CD14-positive monocyte (primary cell): ENCODE measurements around the gene GZMA. TPM values are rescaled to one million over a fixed set of nuclear protein-coding genes. Genes with fewer than 3 reads are reported as not detected.

Experiments
- DNase-seq, 3 donors: peaks; one replicate each; pipeline ENCODE4 v3.0.0-alpha.2; 2011 to 2022
- H2AFZ ChIP-seq: 2 replicates; pipeline ENCODE4 v1.6.0; 2012; ENCODE audit warnings: mild to moderate bottlenecking, low read depth, low read length, inconsistent platforms; ENCODE audit not compliant: insufficient read depth, poor library complexity, severe bottlenecking
- H3K27ac ChIP-seq, 2 donors: 1 replicate in 1 of 2; 2 replicates in 1 of 2; pipeline ENCODE4 v1.5.1; 2012 to 2013; ENCODE audit warnings: low read length in 2 of 2, control low read depth in 1 of 2, inconsistent platforms in 1 of 2, low read depth in 1 of 2, mild to moderate bottlenecking in 1 of 2
- H3K27me3 ChIP-seq, 2 donors: one replicate each; pipeline versions ENCODE4 v1.6.0 to v1.6.1; 2011 to 2013; ENCODE audit warnings: low read length in 2 of 2; ENCODE audit not compliant: control insufficient read depth in 2 of 2, insufficient read depth in 2 of 2
- H3K36me3 ChIP-seq, 2 donors: replicated peaks in 1 of 2; 1 replicate in 1 of 2; 2 replicates in 1 of 2; pipeline versions ENCODE4 v1.5.1 to v1.6.1; 2012 to 2013; ENCODE audit warnings: low read length in 2 of 2, control low read depth in 1 of 2, inconsistent platforms in 1 of 2, mild to moderate bottlenecking in 1 of 2; ENCODE audit not compliant: insufficient read depth in 2 of 2, control insufficient read depth in 1 of 2
- H3K4me1 ChIP-seq, 2 donors: 1 replicate in 1 of 2; 2 replicates in 1 of 2; pipeline versions ENCODE4 v1.5.1 to v1.6.1; 2012 to 2013; ENCODE audit warnings: low read length in 2 of 2, control low read depth in 1 of 2, inconsistent platforms in 1 of 2, mild to moderate bottlenecking in 1 of 2, moderate library complexity in 1 of 2; ENCODE audit not compliant: insufficient read depth in 2 of 2, control insufficient read depth in 1 of 2
- H3K4me2 ChIP-seq: replicated peaks from 2 replicates; pipeline ENCODE3; 2012; ENCODE audit warnings: low read length, moderate library complexity, mild to moderate bottlenecking; ENCODE audit not compliant: poor library complexity, severe bottlenecking; ENCODE audit errors: extremely low read depth
- H3K4me3 ChIP-seq, 3 experiments: fragments of 200-600 bp in 1 of 3; sonication (generic) in 1 of 3; replicated peaks in 1 of 3; 1 replicate in 2 of 3; 2 replicates in 1 of 3; pipeline ENCODE4 v1.5.1; 2011 to 2013; ENCODE audit warnings: low read length in 3 of 3, mild to moderate bottlenecking in 3 of 3, control low read depth in 2 of 3, low read depth in 2 of 3, inconsistent platforms in 1 of 3, moderate library complexity in 1 of 3
- H3K79me2 ChIP-seq: 2 replicates; pipeline ENCODE4 v1.6.0; 2012; ENCODE audit warnings: mild to moderate bottlenecking, control low read depth, inconsistent platforms, low read length, moderate library complexity; ENCODE audit not compliant: insufficient read depth
- H3K9ac ChIP-seq: 2 replicates; pipeline ENCODE4 v1.6.0; 2017; ENCODE audit warnings: low read length, mild to moderate bottlenecking; ENCODE audit not compliant: insufficient read depth, poor library complexity, severe bottlenecking
- H3K9me3 ChIP-seq, 2 donors: replicated peaks in 1 of 2; 1 replicate in 1 of 2; 2 replicates in 1 of 2; pipeline versions ENCODE4 v1.5.1 to v1.6.1; 2012 to 2013; ENCODE audit warnings: low read length in 2 of 2, control low read depth in 1 of 2; ENCODE audit not compliant: control insufficient read depth in 1 of 2, insufficient read depth in 1 of 2
- H4K20me1 ChIP-seq: 2 replicates; pipeline ENCODE4 v1.6.0; 2012; ENCODE audit warnings: mild to moderate bottlenecking, low read length, control low read depth, moderate library complexity; ENCODE audit not compliant: insufficient read depth
- H3K27ac Mint-ChIP-seq, 7 donors: one replicate each; pipeline ENCODE4 v1.8.0; 2020; ENCODE audit warnings: mild to moderate bottlenecking in 7 of 7, mixed read lengths in 7 of 7, moderate library complexity in 6 of 7, inconsistent platforms in 2 of 7
- H3K27me3 Mint-ChIP-seq, 3 donors: one replicate each; pipeline ENCODE4 v1.8.0; 2021 to 2022; ENCODE audit warnings: low read depth in 3 of 3, mild to moderate bottlenecking in 3 of 3, mixed read lengths in 3 of 3, moderate library complexity in 3 of 3, inconsistent platforms in 1 of 3
- H3K36me3 Mint-ChIP-seq, 2 donors: one replicate each; pipeline ENCODE4 v1.8.0; 2020; ENCODE audit warnings: mixed read lengths in 2 of 2, inconsistent platforms in 1 of 2, mild to moderate bottlenecking in 1 of 2
- H3K4me1 Mint-ChIP-seq: one replicate; pipeline ENCODE4 v1.8.0; 2020; ENCODE audit warnings: mild to moderate bottlenecking, mixed read lengths
- H3K4me3 Mint-ChIP-seq, 2 donors: one replicate each; pipeline ENCODE4 v1.8.0; 2020; ENCODE audit warnings: mild to moderate bottlenecking in 2 of 2, mixed read lengths in 2 of 2, moderate library complexity in 1 of 2
- H3K9me3 Mint-ChIP-seq, 7 donors: one replicate each; pipeline ENCODE4 v1.8.0; 2020 to 2022; ENCODE audit warnings: mixed read lengths in 7 of 7, mild to moderate bottlenecking in 6 of 7, moderate library complexity in 6 of 7, inconsistent platforms in 2 of 7
- WGBS: methylation state at CpG from one replicate; pipeline ENCODE4 v1.1.5; 2013; ENCODE audit warnings: missing lambda C conversion rate; ENCODE audit not compliant: insufficient coverage; 5-methylcytosine and 5-hydroxymethylcytosine counted together
- intact Hi-C, 2 donors: fragments of 100-400 bp; cut with micrococcal nuclease; formaldehyde crosslinking; loops; one replicate each; pipeline versions ENCODE4 v1.15.0 to v1.15.1; 2023
- polyA plus RNA-seq, 3 donors: library from polyadenylated mRNA; depleted of rRNA in 1 of 3; unstranded in 2 of 3; stranded (reverse) in 1 of 3; fragments of 300-500 nt in 2 of 3; fragments of >200 nt in 1 of 3; fragmentation: Illumina TruSeq in 2 of 3; gene quantifications; 1 replicate in 2 of 3; 2 replicates in 1 of 3; pipeline ENCODE4 v1.2.3, GENCODE V29; 2012 to 2021
- TF ChIP-seq, protein P1 (sequence below): fragments of 200-600 bp; IDR thresholded peaks from one replicate; pipeline ENCODE4 v1.8.0; 2022; ENCODE audit warnings: antibody characterized with exemption, mild to moderate bottlenecking

The GZMA gene
- polyA plus RNA-seq, 3 donors = 2.3 to 2.6 TPM; not detected in 1

DNA sequence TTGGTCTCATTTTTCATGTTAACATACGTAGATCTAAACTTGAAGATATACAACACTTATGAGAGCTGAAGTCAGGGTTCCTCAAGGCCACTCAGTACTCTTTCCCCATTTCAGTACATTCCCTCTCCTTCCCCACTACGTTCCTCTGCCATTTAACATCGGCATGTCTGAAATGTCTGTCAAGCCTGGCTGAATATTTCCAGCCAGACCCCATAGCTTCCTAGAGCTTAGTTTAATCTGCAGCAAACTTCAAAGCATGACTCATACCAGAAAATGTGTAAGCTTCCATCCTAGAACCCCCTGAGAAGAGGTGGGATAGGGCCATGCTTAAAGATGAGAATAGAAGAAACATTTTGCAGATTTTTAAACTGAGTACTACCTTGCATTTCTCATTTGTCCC lies 6.2 kb downstream of the GZMA start:
- Histone ChIP-seq H3K4me1 (no peaks in the 10 kb centered on the region), H3K4me3 (no peak overlapping the region), H3K36me3 (no peaks in the 10 kb centered on the region), H2AFZ (no peak overlapping the region), H3K9me3 (no peaks in the 10 kb centered on the region), H3K27ac (no peak overlapping the region), H3K4me2 (no peak overlapping the region), H4K20me1 (no peaks in the 10 kb centered on the region), H3K9ac (no peak overlapping the region), H3K27me3 (no peaks in the 10 kb centered on the region), H3K79me2 (no peaks in the 10 kb centered on the region)
- no peaks in the 10 kb centered on the region for H3K36me3 Mint-ChIP-seq
- TF ChIP-seq, protein P1, sequence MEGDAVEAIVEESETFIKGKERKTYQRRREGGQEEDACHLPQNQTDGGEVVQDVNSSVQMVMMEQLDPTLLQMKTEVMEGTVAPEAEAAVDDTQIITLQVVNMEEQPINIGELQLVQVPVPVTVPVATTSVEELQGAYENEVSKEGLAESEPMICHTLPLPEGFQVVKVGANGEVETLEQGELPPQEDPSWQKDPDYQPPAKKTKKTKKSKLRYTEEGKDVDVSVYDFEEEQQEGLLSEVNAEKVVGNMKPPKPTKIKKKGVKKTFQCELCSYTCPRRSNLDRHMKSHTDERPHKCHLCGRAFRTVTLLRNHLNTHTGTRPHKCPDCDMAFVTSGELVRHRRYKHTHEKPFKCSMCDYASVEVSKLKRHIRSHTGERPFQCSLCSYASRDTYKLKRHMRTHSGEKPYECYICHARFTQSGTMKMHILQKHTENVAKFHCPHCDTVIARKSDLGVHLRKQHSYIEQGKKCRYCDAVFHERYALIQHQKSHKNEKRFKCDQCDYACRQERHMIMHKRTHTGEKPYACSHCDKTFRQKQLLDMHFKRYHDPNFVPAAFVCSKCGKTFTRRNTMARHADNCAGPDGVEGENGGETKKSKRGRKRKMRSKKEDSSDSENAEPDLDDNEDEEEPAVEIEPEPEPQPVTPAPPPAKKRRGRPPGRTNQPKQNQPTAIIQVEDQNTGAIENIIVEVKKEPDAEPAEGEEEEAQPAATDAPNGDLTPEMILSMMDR = no peak
- WGBS = 100% methylated on average over 3 of the region's 3 CpGs
- H3K4me3 Mint-ChIP-seq = no peak overlapping the region
- H3K9me3 Mint-ChIP-seq = no peaks in the 10 kb centered on the region
- no peak overlapping the region for H3K27ac Mint-ChIP-seq
- DNase-seq = no peak
- no peaks in the 10 kb centered on the region for H3K4me1 Mint-ChIP-seq
- intact Hi-C loops = no loop called here
- peaks cover 5 to 9% (median 6%) of the 10 kb centered on the region in 3 donors for H3K27me3 Mint-ChIP-seq

DNA sequence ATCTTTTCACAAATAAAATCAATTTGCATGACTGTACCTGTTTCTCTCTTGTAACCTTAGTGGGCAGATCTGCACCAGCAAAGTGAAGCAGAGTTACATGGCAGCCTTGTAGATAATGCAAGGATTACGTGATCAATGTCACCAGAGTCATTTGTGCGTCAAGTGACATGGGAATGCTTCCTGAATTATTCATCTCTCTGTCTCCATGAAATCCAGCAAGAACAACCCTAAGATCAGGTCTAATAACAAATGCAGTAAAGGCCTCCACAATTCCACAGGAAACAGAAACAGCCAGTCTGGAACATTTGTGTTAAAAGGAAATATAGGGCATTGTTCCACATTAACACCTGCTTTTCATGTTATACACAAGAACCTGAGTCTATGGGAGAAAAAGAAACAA lies 7.8 kb downstream of the GZMA start:
- no peak overlapping the region for H3K4me2 ChIP-seq
- DNase-seq = no peak
- Mint-ChIP-seq H3K36me3 (no peaks in the 10 kb centered on the region), H3K27ac (no peak overlapping the region), H3K4me3 (no peak overlapping the region), H3K4me1 (no peaks in the 10 kb centered on the region), H3K9me3 (no peaks in the 10 kb centered on the region), H3K27me3 (peaks cover 3 to 9% (median 4%) of the 10 kb centered on the region in 3 donors)
- H3K4me1 ChIP-seq = no peaks in the 10 kb centered on the region
- TF ChIP-seq, protein P1 = no peak
- no peak overlapping the region for H2AFZ ChIP-seq
- H3K9me3 ChIP-seq = no peaks in the 10 kb centered on the region
- no peaks in the 10 kb centered on the region for H3K79me2 ChIP-seq
- H3K36me3 ChIP-seq = no peaks in the 10 kb centered on the region
- H3K4me3 ChIP-seq = no peak overlapping the region
- intact Hi-C loops = no loop called here
- no peak overlapping the region for H3K27ac ChIP-seq
- H3K27me3 ChIP-seq = no peaks in the 10 kb centered on the region
- no peak overlapping the region for H3K9ac ChIP-seq
- 80% methylated on average over 1 of the region's 2 CpGs for WGBS
- no peaks in the 10 kb centered on the region for H4K20me1 ChIP-seq
